Uterus (tissue), 2 donors: ENCODE measurements around the gene FAM53B.

Experiments
- CTCF ChIP-seq, 4 experiments: fragments of 200-600 bp in 2 of 4; fragments of 450-650 bp in 2 of 4; sonication (generic) in 2 of 4; IDR thresholded peaks; one replicate each; pipeline ENCODE4 v1.5.1; 2016 to 2019; ENCODE audit warnings: antibody characterized with exemption in 4 of 4, mild to moderate bottlenecking in 2 of 4, moderate library complexity in 1 of 4
- POLR2A ChIP-seq, 2 donors: fragments of 450-650 bp; IDR thresholded peaks; one replicate each; pipeline ENCODE4 v1.6.1; 2016; ENCODE audit warnings: antibody characterized with exemption in 2 of 2, mild to moderate bottlenecking in 1 of 2, moderate library complexity in 1 of 2

- TF ChIP-seq CTCF (IDR thresholded peaks at IDR 0.05) (no peak), POLR2A (IDR thresholded peaks at IDR 0.05) (no peak)
These were observed 148.9 kb downstream of the FAM53B start for GRCh38 chr10:124595143-124595883.
